H9 (cell line): ENCODE results near the gene RUNDC3A. TPM values are rescaled to one million over a fixed set of nuclear protein-coding genes. Genes with fewer than 3 reads are reported as not detected.

Experiments
- DNase-seq: peaks from one replicate; pipeline ENCODE4 v3.0.0-alpha.2; 2017
- H2AFZ ChIP-seq: one replicate; pipeline ENCODE4 v1.6.1; 2013; ENCODE audit warnings: mild to moderate bottlenecking, low read length, control low read depth, moderate library complexity
- H2AK5ac ChIP-seq: 2 replicates; pipeline ENCODE4 v1.6.1; 2013; ENCODE audit warnings: low read length, control low read depth, mixed read lengths; ENCODE audit not compliant: insufficient read length
- H2BK120ac ChIP-seq: one replicate; pipeline ENCODE4 v1.6.1; 2013; ENCODE audit warnings: low read depth, mild to moderate bottlenecking, low read length, control low read depth, inconsistent platforms; ENCODE audit not compliant: poor library complexity, severe bottlenecking
- H2BK12ac ChIP-seq: 2 replicates; pipeline ENCODE4 v1.6.1; 2013; ENCODE audit warnings: low read length, control low read depth, mixed read lengths, low read depth; ENCODE audit not compliant: insufficient read length
- H2BK15ac ChIP-seq: 2 replicates; pipeline ENCODE4 v1.6.1; 2013; ENCODE audit warnings: low read depth, low read length, control low read depth
- H2BK20ac ChIP-seq: one replicate; pipeline ENCODE4 v1.6.1; 2013; ENCODE audit warnings: low read depth, mild to moderate bottlenecking, low read length, control low read depth, inconsistent platforms; ENCODE audit not compliant: poor library complexity, severe bottlenecking
- H2BK5ac ChIP-seq: 2 replicates; pipeline ENCODE4 v1.6.1; 2013; ENCODE audit warnings: low read length, control low read depth, mixed read lengths; ENCODE audit not compliant: insufficient read length
- H3K14ac ChIP-seq: 2 replicates; pipeline ENCODE4 v1.6.1; 2013; ENCODE audit warnings: low read length, control low read depth; ENCODE audit not compliant: insufficient read depth
- H3K18ac ChIP-seq: 2 replicates; pipeline ENCODE4 v1.6.1; 2013; ENCODE audit warnings: low read depth, mild to moderate bottlenecking, mixed read lengths, low read length, control low read depth; ENCODE audit not compliant: insufficient read length
- H3K23ac ChIP-seq: 2 replicates; pipeline ENCODE4 v1.6.1; 2013; ENCODE audit warnings: low read length, control low read depth, mixed read lengths, low read depth; ENCODE audit not compliant: insufficient read length
- H3K23me2 ChIP-seq: 2 replicates; pipeline ENCODE4 v1.6.1; 2013; ENCODE audit warnings: low read depth, mild to moderate bottlenecking, mixed read lengths, low read length, control low read depth; ENCODE audit not compliant: insufficient read length, poor library complexity, severe bottlenecking
- H3K27ac ChIP-seq: 2 replicates; pipeline ENCODE4 v1.5.1; 2013; ENCODE audit warnings: low read length, control low read depth, mixed read lengths, low read depth; ENCODE audit not compliant: insufficient read length
- H3K27me3 ChIP-seq: 2 replicates; pipeline ENCODE4 v1.6.1; 2013; ENCODE audit warnings: low read length, control low read depth, inconsistent platforms; ENCODE audit not compliant: insufficient read depth
- H3K4ac ChIP-seq: 2 replicates; pipeline ENCODE4 v1.6.1; 2013; ENCODE audit warnings: low read depth, mild to moderate bottlenecking, control low read depth, inconsistent platforms, low read length, moderate library complexity
- H3K4me1 ChIP-seq: 2 replicates; pipeline ENCODE4 v1.6.1; 2013; ENCODE audit warnings: low read length, control low read depth, inconsistent platforms; ENCODE audit not compliant: insufficient read depth
- H3K4me2 ChIP-seq: 2 replicates; pipeline ENCODE4 v1.6.1; 2013; ENCODE audit warnings: low read length, control low read depth, mixed read lengths; ENCODE audit not compliant: insufficient read length, insufficient read depth
- H3K56ac ChIP-seq: 2 replicates; pipeline ENCODE4 v1.6.1; 2013; ENCODE audit warnings: low read depth, mild to moderate bottlenecking, mixed read lengths, low read length, control low read depth; ENCODE audit not compliant: insufficient read length
- H3K79me1 ChIP-seq: 2 replicates; pipeline ENCODE4 v1.6.1; 2013; ENCODE audit warnings: low read depth, mild to moderate bottlenecking, moderate library complexity, low read length, control low read depth, inconsistent platforms; ENCODE audit not compliant: insufficient read depth, poor library complexity, severe bottlenecking
- H3K79me2 ChIP-seq: 2 replicates; pipeline ENCODE4 v1.6.1; 2013; ENCODE audit warnings: low read length, control low read depth, inconsistent platforms; ENCODE audit not compliant: insufficient read depth
- H3K9ac ChIP-seq: 2 replicates; pipeline ENCODE4 v1.6.1; 2013; ENCODE audit warnings: low read length, control low read depth, mixed read lengths; ENCODE audit not compliant: insufficient read length; ENCODE audit errors: extremely low read depth
- H3K9me3 ChIP-seq: one replicate; pipeline ENCODE4 v1.6.1; 2013; ENCODE audit warnings: low read depth, low read length, inconsistent platforms; ENCODE audit not compliant: control insufficient read depth
- H3T11ph ChIP-seq: one replicate; pipeline ENCODE4 v1.6.1; 2013; ENCODE audit warnings: mild to moderate bottlenecking, low read length, control low read depth, inconsistent platforms
- H4K20me1 ChIP-seq: one replicate; pipeline ENCODE4 v1.6.1; 2013; ENCODE audit not compliant: control insufficient read depth, insufficient read length, insufficient read depth
- H4K5ac ChIP-seq: 2 replicates; pipeline ENCODE4 v1.6.1; 2013; ENCODE audit warnings: low read depth, mild to moderate bottlenecking, mixed read lengths, low read length, control low read depth; ENCODE audit not compliant: insufficient read length
- H4K8ac ChIP-seq: replicated peaks from 2 replicates; pipeline ENCODE4 v1.6.1; 2013; ENCODE audit warnings: low read length, control low read depth, mixed read lengths, low read depth; ENCODE audit not compliant: insufficient read length
- H4K91ac ChIP-seq: 2 replicates; pipeline ENCODE4 v1.6.1; 2013; ENCODE audit warnings: low read depth, mild to moderate bottlenecking, moderate library complexity, mixed read lengths, low read length, control low read depth; ENCODE audit not compliant: insufficient read length
- H3K27ac Mint-ChIP-seq, 3 experiments: 2 replicates in 2 of 3; 3 replicates in 1 of 3; pipeline ENCODE4 v1.8.0; 2020 to 2021; ENCODE audit warnings: mixed read lengths in 3 of 3, mild to moderate bottlenecking in 1 of 3, moderate library complexity in 1 of 3
- H3K27me3 Mint-ChIP-seq: 2 replicates; pipeline ENCODE4 v1.8.0; 2021; ENCODE audit warnings: low read depth, mild to moderate bottlenecking, moderate library complexity, mixed read lengths
- H3K36me3 Mint-ChIP-seq, 3 experiments: 2 replicates in 2 of 3; 3 replicates in 1 of 3; pipeline ENCODE4 v1.8.0; 2020 to 2021; ENCODE audit warnings: low read depth in 3 of 3, mixed read lengths in 3 of 3; ENCODE audit not compliant: insufficient read depth in 1 of 3
- H3K4me1 Mint-ChIP-seq, 2 experiments: 2 replicates each; pipeline ENCODE4 v1.8.0; 2020; ENCODE audit warnings: mixed read lengths in 2 of 2
- H3K4me3 Mint-ChIP-seq, 2 experiments: 2 replicates in 1 of 2; 3 replicates in 1 of 2; pipeline ENCODE4 v1.8.0; 2020 to 2021; ENCODE audit warnings: mild to moderate bottlenecking in 2 of 2, mixed read lengths in 2 of 2, moderate library complexity in 1 of 2
- H3K9me3 Mint-ChIP-seq, 2 experiments: 2 replicates in 1 of 2; 3 replicates in 1 of 2; pipeline ENCODE4 v1.8.0; 2020; ENCODE audit warnings: mild to moderate bottlenecking in 2 of 2, mixed read lengths in 2 of 2, moderate library complexity in 1 of 2
- CTCF ChIP-seq: fragments of 200-600 bp; sonication (generic); conservative IDR thresholded peaks from 3 replicates; pipeline ENCODE4 v1.8.0; 2021; ENCODE audit warnings: antibody characterized with exemption, mild to moderate bottlenecking
- WGBS: extraction: QIAGEN DNeasy Blood & Tissue Kit; methylation state at CpG from one replicate; pipeline ENCODE4 v1.1.7; 2013; ENCODE audit warnings: missing lambda C conversion rate, low lambda C conversion rate, mixed read lengths; ENCODE audit not compliant: insufficient read length; ENCODE audit errors: extremely low coverage; 5-methylcytosine and 5-hydroxymethylcytosine counted together
- total RNA-seq: library from RNA; stranded (reverse); gene quantifications from 2 replicates; pipeline ENCODE4 v1.2.1, GENCODE V29; 2021

Gene RUNDC3A
- total RNA-seq, 1 experiment from 2014 or later: 3.8 TPM

- H3K18ac ChIP-seq: peak within 1 kb of the TSS; percentile 22
- no peak within 1 kb of the TSS for H3K4ac ChIP-seq
- WGBS: no CpG with 5 or more reads among the region's 85 CpGs
- no peaks in the 10 kb centered on the region for H4K20me1 ChIP-seq
- Mint-ChIP-seq H3K4me1 (peaks cover 6 to 19% of the 10 kb centered on the region in 2 experiments), H3K9me3 (no peaks in the 10 kb centered on the region), H3K4me3 (peak within 1 kb of the TSS; percentile 88 to 94), H3K36me3 (peaks cover 16 to 38% (median 24%) of the 10 kb centered on the region in 3 experiments), H3K27me3 (peaks cover 19% of the 10 kb centered on the region), H3K27ac (peak within 1 kb of the TSS in 1 of 3 experiments; percentile 23; a peak in 1 of 7 replicates)
- no peak within 1 kb of the TSS for H2BK120ac ChIP-seq
- peak within 1 kb of the TSS; percentile 51 for H3K14ac ChIP-seq
- no peak within 1 kb of the TSS for H2BK12ac ChIP-seq
- no peak within 1 kb of the TSS for H3K27ac ChIP-seq
- no peak within 1 kb of the TSS for H3T11ph ChIP-seq
- H3K4me2 ChIP-seq: peak within 1 kb of the TSS; percentile 76
- H3K23ac ChIP-seq: no peak within 1 kb of the TSS
- no peak within 1 kb of the TSS for H4K91ac ChIP-seq
- peaks cover 13% of the 10 kb centered on the region for H3K23me2 ChIP-seq
- H4K5ac ChIP-seq: no peak within 1 kb of the TSS
- H2BK20ac ChIP-seq: no peak within 1 kb of the TSS
- DNase-seq: peak; percentile 96
- no peak within 1 kb of the TSS for H3K56ac ChIP-seq
- H3K27me3 ChIP-seq: no peaks in the 10 kb centered on the region
- peak within 1 kb of the TSS; percentile 57 for H3K9ac ChIP-seq
- peaks cover 4% of the 10 kb centered on the region for H3K79me1 ChIP-seq
- no peaks in the 10 kb centered on the region for H3K9me3 ChIP-seq
- no peak within 1 kb of the TSS for H2AFZ ChIP-seq
- no peak within 1 kb of the TSS for H2BK5ac ChIP-seq
- H2AK5ac ChIP-seq: no peak within 1 kb of the TSS
- TF ChIP-seq CTCF: no peak
- H2BK15ac ChIP-seq: no peak within 1 kb of the TSS
- H4K8ac ChIP-seq: no peak within 1 kb of the TSS
- peaks cover 4% of the 10 kb centered on the region; the same call in 1 of the 2 replicates for H3K79me2 ChIP-seq
- H3K4me1 ChIP-seq: no peaks in the 10 kb centered on the region
Observed at GRCh38 chr17:44324571-44325275, 16.3 kb downstream of the RUNDC3A start, which contains the start of gene SLC25A39. Gene SLC25A39 (minus strand): TSS chr17:44324823. CDS start chr17:44323562, 1,261 bp downstream.
